ENCODE data around the gene AGBL3. TPM values are rescaled to one million over a fixed set of nuclear protein-coding genes. Genes with fewer than 3 reads are reported as not detected.

The AGBL3 gene
- total and polyA plus RNA-seq, 9 donors = 2.0 to 8.1 (median 4.2) TPM

- intact Hi-C loops (cut with DNase I) = no loop called here
- H3K4me3 ChIP-seq = no peak overlapping the region
- no peaks in the 10 kb centered on the region for H3K36me3 ChIP-seq
- H3K9me3 ChIP-seq = no peaks in the 10 kb centered on the region
- no peaks in the 10 kb centered on the region for H3K4me1 ChIP-seq (ENCODE audit: insufficient read depth)
- WGBS, 3 donors = 89 to 94% (median 89%) methylated on average over 6 of the region's 6 CpGs
- no peak overlapping the region for H3K27ac ChIP-seq
- no peaks in the 10 kb centered on the region for H3K27me3 ChIP-seq
- TF ChIP-seq, protein P1, sequence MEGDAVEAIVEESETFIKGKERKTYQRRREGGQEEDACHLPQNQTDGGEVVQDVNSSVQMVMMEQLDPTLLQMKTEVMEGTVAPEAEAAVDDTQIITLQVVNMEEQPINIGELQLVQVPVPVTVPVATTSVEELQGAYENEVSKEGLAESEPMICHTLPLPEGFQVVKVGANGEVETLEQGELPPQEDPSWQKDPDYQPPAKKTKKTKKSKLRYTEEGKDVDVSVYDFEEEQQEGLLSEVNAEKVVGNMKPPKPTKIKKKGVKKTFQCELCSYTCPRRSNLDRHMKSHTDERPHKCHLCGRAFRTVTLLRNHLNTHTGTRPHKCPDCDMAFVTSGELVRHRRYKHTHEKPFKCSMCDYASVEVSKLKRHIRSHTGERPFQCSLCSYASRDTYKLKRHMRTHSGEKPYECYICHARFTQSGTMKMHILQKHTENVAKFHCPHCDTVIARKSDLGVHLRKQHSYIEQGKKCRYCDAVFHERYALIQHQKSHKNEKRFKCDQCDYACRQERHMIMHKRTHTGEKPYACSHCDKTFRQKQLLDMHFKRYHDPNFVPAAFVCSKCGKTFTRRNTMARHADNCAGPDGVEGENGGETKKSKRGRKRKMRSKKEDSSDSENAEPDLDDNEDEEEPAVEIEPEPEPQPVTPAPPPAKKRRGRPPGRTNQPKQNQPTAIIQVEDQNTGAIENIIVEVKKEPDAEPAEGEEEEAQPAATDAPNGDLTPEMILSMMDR (IDR thresholded peaks at IDR 0.05) = no peak
- TF ChIP-seq EP300 (IDR thresholded peaks at IDR 0.05) (no peak), POLR2A (IDR thresholded peaks at IDR 0.05) (no peak)
- no peak for DNase-seq
Observed at GRCh38 chr7:135175931-135176330, 189.6 kb downstream of the AGBL3 start.

DNA sequence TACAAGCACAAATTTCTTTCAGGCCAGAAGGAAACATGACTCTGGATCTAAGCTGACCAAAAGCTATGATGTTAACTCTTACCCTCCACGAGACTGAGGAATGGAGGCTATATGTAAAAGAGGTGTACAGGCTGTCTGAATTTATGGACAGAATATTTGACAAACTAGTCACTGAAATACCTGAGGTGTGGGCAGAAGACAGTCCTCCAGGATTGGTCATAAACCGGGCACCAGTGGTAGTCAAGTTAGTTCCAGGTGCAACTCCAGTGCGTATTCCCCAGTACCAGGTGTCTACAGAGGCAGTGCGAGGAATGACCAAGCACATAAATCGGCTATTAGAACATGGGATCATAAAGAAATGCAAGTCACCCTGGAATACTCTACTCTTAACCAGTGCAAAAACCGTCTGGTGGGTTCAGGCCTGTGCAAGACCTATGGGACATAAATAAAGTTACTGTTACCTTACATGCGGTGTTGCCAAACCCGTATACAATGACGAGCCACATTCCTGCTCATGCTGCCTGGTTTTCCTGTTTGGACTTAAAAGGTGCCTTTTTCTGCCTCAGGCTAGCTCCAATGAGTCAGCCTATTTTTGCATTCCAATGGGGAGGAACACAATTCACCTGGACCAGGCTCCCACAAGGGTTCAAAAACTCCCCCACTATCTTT lies 190.9 kb downstream of the AGBL3 start:
- H3K27ac ChIP-seq = no peak overlapping the region
- no peaks in the 10 kb centered on the region for H3K9me3 ChIP-seq
- H3K4me3 ChIP-seq = no peak overlapping the region
- no peaks in the 10 kb centered on the region for H3K36me3 ChIP-seq
- no peak for DNase-seq
- TF ChIP-seq EP300 (IDR thresholded peaks at IDR 0.05) (no peak), POLR2A (IDR thresholded peaks at IDR 0.05) (no peak)
- TF ChIP-seq, protein P1 (IDR thresholded peaks at IDR 0.05) = no peak
- no peaks in the 10 kb centered on the region for H3K27me3 ChIP-seq
- 92 to 95% (median 94%) methylated on average over 9 of the region's 9 CpGs for WGBS, 3 donors
- intact Hi-C loops (cut with DNase I) = no loop called here
- no peaks in the 10 kb centered on the region for H3K4me1 ChIP-seq (ENCODE audit: insufficient read depth)

- intact Hi-C loops (cut with DNase I) = no loop called here
- TF ChIP-seq, protein P1 (IDR thresholded peaks at IDR 0.05) = no peak
- TF ChIP-seq POLR2A (IDR thresholded peaks at IDR 0.05) (no peak), EP300 (IDR thresholded peaks at IDR 0.05) (no peak)
- no peaks in the 10 kb centered on the region for H3K9me3 ChIP-seq
- H3K27me3 ChIP-seq = no peaks in the 10 kb centered on the region
- 89 to 95% (median 91%) methylated on average over 13 of the region's 13 CpGs for WGBS, 3 donors
- H3K36me3 ChIP-seq = no peaks in the 10 kb centered on the region
- no peaks in the 10 kb centered on the region for H3K4me1 ChIP-seq (ENCODE audit: insufficient read depth)
- DNase-seq = no peak
- no peak overlapping the region for H3K4me3 ChIP-seq
- H3K27ac ChIP-seq = no peak overlapping the region
Observed at GRCh38 chr7:135178364-135178763, 192.1 kb downstream of the AGBL3 start.

- no peaks in the 10 kb centered on the region for H3K36me3 ChIP-seq
- H3K27ac ChIP-seq = no peak overlapping the region
- intact Hi-C loops (cut with DNase I) = no loop called here
- 80 to 86% (median 85%) methylated on average over 8 of the region's 8 CpGs for WGBS, 3 donors
- no peaks in the 10 kb centered on the region for H3K9me3 ChIP-seq
- no peak overlapping the region for H3K4me3 ChIP-seq
- no peaks in the 10 kb centered on the region for H3K27me3 ChIP-seq
- H3K4me1 ChIP-seq (ENCODE audit: insufficient read depth) = no peaks in the 10 kb centered on the region
- TF ChIP-seq POLR2A (IDR thresholded peaks at IDR 0.05) = no peak
- TF ChIP-seq EP300 (IDR thresholded peaks at IDR 0.05) = no peak
- TF ChIP-seq, protein P1 (IDR thresholded peaks at IDR 0.05) = no peak
- no peak for DNase-seq
Observed at GRCh38 chr7:135179321-135179925, 193.1 kb downstream of the AGBL3 start.

All from ovary (tissue), 9 donors.